HEK293T (cell line): ENCODE results near the gene ATAD3C.

Experiments used
- ARNT ChIP-seq: fragments of 450-650 bp; IDR thresholded peaks from 2 replicates; pipeline ENCODE4 v1.6.1; 2017; ENCODE audit warnings: mild to moderate bottlenecking
- BHLHE40 ChIP-seq: fragments of 450-650 bp; IDR thresholded peaks from 2 replicates; pipeline ENCODE4 v1.6.1; 2016; ENCODE audit warnings: mild to moderate bottlenecking, moderate library complexity, borderline replicate concordance
- CTBP1 ChIP-seq: fragments of 450-650 bp; IDR thresholded peaks from 2 replicates; pipeline ENCODE4 v1.6.1; 2016; ENCODE audit warnings: borderline replicate concordance
- FOXA1 ChIP-seq: fragments of 450-650 bp; IDR thresholded peaks from 2 replicates; pipeline ENCODE4 v1.6.1; 2016; ENCODE audit warnings: mild to moderate bottlenecking
- FOXK2 ChIP-seq: fragments of 450-650 bp; IDR thresholded peaks from 2 replicates; pipeline ENCODE4 v1.6.1; 2016; ENCODE audit warnings: mild to moderate bottlenecking
- FOXM1 ChIP-seq: fragments of 450-650 bp; IDR thresholded peaks from 2 replicates; pipeline ENCODE4 v1.6.1; 2017; ENCODE audit warnings: mild to moderate bottlenecking, borderline replicate concordance
- HDGF ChIP-seq: fragments of 450-650 bp; IDR thresholded peaks from 2 replicates; pipeline ENCODE4 v1.6.1; 2017; ENCODE audit warnings: antibody characterized with exemption, borderline replicate concordance
- LEF1 ChIP-seq: fragments of 450-650 bp; IDR thresholded peaks from 2 replicates; pipeline ENCODE4 v1.6.1; 2017; ENCODE audit warnings: mild to moderate bottlenecking, borderline replicate concordance
- NFRKB ChIP-seq: fragments of 450-650 bp; IDR thresholded peaks from 2 replicates; pipeline ENCODE4 v1.6.1; 2016; ENCODE audit warnings: mild to moderate bottlenecking, moderate library complexity
- SP1 ChIP-seq: fragments of 450-650 bp; IDR thresholded peaks from 2 replicates; pipeline ENCODE4 v1.6.1; 2017
- SUZ12 ChIP-seq: fragments of 450-650 bp; IDR thresholded peaks from 2 replicates; pipeline ENCODE4 v1.6.1; 2016; ENCODE audit warnings: mild to moderate bottlenecking
- TARDBP ChIP-seq: fragments of 450-650 bp; IDR thresholded peaks from 2 replicates; pipeline ENCODE4 v1.6.1; 2016
- TF ChIP-seq, protein P1 (sequence below): fragments of 450-650 bp; IDR thresholded peaks from 2 replicates; pipeline ENCODE4 v1.6.1; 2016

DNA sequence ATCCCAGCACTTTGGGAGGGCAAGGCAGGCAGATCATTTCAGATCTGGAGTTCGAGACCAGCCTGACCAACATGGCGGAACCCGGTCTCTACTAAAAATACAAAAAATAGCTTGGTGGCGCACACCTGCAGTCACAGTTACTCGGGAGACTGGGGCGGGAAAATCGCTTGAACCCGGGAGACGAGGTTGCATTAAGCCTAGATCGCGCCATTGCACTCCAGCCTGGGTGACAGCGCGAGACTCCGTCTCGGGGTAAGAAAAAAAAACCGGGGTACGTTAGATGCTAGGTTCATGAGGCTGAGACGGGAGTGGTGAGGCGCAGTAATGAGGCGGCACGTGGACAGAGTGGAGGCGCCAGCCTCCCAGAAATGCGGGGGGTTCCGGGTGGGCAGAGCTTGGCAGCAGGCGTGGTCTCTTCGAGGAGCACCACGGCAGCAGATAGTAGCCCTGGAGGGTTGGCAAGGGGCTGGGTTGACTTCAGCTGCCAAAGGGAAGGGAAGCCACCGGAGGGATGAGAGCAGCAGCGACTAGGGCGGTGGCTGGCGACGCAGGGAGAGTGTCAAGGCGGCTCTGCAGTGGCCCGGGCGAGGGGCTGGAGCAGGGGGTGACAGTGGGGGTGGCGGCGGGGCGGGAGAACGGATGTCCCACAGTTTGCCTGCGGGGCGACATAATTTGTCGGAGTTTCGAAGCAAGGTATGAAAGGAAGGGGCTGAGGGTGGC is 43.2 kb upstream of the ATAD3C start:
- TF ChIP-seq HDGF: no peak
- no peak for TF ChIP-seq BHLHE40
- no peak for TF ChIP-seq SP1
- TF ChIP-seq FOXM1: no peak
- TF ChIP-seq ARNT: no peak
- no peak for TF ChIP-seq TARDBP
- TF ChIP-seq CTBP1: no peak
- no peak for TF ChIP-seq SUZ12
- TF ChIP-seq FOXA1: no peak
- TF ChIP-seq LEF1: no peak
- TF ChIP-seq, protein P1, sequence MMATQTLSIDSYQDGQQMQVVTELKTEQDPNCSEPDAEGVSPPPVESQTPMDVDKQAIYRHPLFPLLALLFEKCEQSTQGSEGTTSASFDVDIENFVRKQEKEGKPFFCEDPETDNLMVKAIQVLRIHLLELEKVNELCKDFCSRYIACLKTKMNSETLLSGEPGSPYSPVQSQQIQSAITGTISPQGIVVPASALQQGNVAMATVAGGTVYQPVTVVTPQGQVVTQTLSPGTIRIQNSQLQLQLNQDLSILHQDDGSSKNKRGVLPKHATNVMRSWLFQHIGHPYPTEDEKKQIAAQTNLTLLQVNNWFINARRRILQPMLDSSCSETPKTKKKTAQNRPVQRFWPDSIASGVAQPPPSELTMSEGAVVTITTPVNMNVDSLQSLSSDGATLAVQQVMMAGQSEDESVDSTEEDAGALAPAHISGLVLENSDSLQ: no peak
- no peak for TF ChIP-seq FOXK2
- TF ChIP-seq NFRKB: no peak
